HTR-8/SVneo (cell line): ENCODE data around the gene TMED5.
"Not testable (repeated sequence)": the region's sequence is repeated elsewhere in the genome, so short reads cannot be mapped to it uniquely, and the experiment has no call there.

Source experiments
- DNase-seq: peaks from one replicate; pipeline ENCODE4 v3.0.0; 2011; ENCODE audit warnings: low spot score, mixed read lengths; ENCODE audit not compliant: insufficient read length
- FAIRE-seq: peaks from 2 replicates; lab custom pipeline; 2011; peaks lifted over from hg19 to GRCh38; lab: Jason Lieb, UNC

Gene TMED5

DNA sequence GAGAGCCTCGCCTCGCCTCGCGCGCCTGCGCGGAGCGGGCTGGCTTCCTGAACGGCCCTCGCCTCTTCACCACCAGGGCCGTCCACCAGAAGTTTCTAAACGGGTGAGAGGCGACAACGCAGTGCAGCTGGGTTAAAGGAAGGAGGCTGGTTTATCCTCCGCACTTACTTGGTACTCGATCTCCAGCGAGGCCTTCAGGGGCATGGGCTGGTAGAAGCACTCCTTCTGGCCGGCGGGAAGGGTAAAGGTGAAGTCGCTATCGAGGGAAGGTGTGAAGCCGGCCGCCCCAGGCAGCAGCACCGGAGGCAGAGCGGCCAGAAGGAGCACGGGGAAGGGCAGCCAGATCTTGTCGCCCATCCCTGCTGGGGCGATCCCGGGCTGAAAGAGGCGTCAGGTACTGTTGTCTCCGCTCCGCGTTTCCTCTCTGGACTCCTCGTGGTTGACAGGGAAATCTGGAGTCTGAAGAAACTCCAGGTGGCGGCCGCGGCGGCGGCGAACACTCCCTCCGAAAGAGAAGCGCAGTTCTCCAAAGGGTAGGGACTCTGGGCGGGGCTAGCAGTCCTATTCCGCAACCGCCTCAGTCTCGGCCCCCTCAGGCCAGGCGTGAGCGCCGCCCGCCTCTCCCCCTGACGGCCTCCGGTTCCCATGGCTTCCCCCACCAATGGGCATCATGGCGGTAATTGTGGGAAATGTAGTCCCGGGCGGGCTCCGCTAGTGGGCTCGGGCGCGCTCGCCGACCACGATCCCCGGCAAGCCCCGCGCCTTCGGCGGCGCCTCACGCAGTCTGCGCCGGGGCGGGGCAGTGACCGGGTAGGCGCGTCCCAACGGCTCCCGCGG lies at the start of gene TMED5:
TMED5 (minus strand) TSS at position 528 of the 837 bp plus-strand sequence; CDS start at position 357, 171 bp downstream.
- DNase-seq (peak; percentile 85), FAIRE-seq (peak; percentile 96)

GRCh38 chr1:93223023-93223675 lies 42.9 kb upstream of the TMED5 start:
- FAIRE-seq (no peak), DNase-seq (no peak)

DNA sequence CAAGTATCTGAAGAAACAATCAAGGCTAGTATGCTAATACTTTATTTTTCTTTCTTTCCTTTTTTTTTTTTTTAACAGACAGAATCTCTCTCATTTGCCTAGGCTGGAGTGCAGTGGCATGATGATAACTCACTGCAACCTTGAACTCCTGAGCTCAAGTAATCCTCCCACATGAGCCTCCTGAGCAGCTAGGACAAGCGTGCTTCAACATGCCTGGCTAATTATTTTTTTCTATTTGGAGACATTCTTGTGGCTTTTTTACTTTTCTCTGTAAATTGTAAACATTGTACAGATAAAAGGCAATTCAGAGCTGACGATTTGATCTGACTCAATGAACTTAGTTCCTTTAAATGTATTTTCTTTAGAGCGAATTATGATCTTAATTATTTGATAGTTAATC lies 41.7 kb upstream of the TMED5 start:
- DNase-seq, result no peak
- FAIRE-seq, result no peak

DNA sequence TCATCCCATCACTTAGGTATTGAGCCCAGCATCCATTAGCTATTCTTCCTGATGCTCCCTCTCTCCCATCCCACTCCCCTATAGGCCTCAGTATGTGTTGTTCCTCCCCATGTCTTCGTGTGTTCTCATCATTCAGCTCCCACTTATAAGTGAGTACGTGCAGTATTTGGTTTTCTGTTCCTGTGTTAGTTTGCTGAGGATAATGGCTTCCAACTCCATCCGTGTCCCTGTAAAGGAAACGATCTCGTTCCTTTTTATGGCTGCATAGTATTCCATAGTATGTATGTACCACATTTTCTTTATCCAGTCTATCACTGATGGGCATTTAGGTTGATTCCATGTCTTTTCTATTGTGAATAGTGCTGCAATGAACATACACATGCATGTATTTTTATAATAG lies 40.5 kb upstream of the TMED5 start:
- DNase-seq, result not testable (repeated sequence)

GRCh38 chr1:93219443-93219842 lies 39.2 kb upstream of the TMED5 start:
- DNase-seq, result no peak
- no peak for FAIRE-seq

More for the DNA sequence above, 40.5 kb upstream of the TMED5 start:
- not testable (repeated sequence) for FAIRE-seq

DNA sequence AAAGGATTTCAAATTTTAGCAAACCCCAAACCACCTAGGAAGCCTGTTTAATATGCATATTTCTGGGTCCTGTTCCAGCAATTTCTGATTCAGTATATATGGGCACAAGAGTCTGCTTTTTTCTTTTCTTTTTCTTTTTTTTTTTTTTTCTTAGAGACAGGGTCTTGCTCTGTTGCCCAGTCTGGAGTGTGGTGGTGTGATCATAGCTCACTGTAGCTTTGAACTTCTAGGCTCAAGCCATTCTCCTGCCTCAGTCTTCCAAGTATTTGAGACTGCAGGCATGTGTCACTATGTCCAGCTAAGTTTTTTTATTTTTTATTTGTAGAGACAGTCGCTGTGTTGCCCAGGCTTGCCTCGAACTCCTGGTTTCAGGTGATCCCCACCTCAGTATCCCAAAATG lies 35.1 kb upstream of the TMED5 start:
- DNase-seq (no peak), FAIRE-seq (no peak)

DNA sequence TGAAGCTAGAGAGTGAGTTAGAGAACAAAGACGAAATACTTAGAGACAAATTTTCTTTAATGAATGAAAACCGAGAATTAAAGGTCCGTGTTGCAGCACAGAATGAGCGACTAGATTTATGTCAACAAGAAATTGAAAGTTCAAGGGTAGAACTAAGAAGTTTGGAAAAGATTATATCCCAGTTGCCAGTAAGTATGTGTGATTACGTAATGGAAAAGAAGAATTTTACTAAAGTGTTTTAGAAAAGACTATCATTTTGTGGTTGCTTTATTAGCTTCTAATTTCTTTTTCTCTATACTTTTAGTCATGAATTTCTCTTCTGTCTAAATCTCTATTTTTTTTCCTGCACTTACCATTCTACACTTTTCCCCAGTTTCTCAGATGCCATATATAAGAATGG lies 27.0 kb upstream of the TMED5 start:
- FAIRE-seq (no peak), DNase-seq (no peak)

GRCh38 chr1:93206567-93206954 lies 26.3 kb upstream of the TMED5 start:
- no peak for DNase-seq
- FAIRE-seq, result no peak

DNA sequence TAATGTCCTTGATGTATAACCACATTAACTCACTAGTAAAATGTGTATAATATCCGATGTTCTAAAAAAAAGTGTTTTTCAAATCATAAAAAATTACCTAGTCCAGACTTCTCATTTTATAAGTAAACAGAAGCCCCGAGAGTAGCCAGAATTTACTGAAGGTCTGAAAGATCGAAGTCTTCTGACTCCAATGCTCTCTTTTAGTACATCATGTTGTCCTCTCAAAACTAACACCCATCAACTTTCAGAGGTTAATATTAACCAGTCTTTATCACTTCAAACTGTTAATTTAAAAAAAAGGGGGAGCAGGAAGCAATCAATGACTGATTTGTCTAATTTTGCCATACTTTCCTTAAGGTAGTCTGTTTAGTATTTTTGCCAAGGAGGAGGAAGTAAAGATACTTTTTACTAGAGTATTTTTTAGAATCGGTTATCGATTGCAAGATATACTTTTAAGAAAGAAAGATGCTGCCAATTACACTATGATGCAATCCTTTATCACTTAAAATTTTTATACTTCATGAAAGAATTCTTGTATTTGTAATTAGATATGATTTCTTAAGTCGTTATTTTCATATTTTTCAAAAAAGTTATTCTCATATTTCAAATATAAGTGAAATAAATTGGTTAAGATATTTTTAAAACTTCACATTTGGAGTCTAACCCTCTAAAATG lies 25.8 kb upstream of the TMED5 start:
- FAIRE-seq, result no peak
- no peak for DNase-seq

GRCh38 chr1:93200714-93201113 lies 20.5 kb upstream of the TMED5 start:
- no peak for DNase-seq
- FAIRE-seq, result no peak

GRCh38 chr1:93200086-93200620 lies 19.9 kb upstream of the TMED5 start:
- FAIRE-seq, result no peak
- no peak for DNase-seq

GRCh38 chr1:93199150-93199549 lies 18.9 kb upstream of the TMED5 start:
- DNase-seq (no peak), FAIRE-seq (no peak)

GRCh38 chr1:93196591-93196990 lies 16.4 kb upstream of the TMED5 start:
- FAIRE-seq (no peak), DNase-seq (no peak)

GRCh38 chr1:93194231-93194990 lies 14.2 kb upstream of the TMED5 start:
- DNase-seq (no peak), FAIRE-seq (no peak)

DNA sequence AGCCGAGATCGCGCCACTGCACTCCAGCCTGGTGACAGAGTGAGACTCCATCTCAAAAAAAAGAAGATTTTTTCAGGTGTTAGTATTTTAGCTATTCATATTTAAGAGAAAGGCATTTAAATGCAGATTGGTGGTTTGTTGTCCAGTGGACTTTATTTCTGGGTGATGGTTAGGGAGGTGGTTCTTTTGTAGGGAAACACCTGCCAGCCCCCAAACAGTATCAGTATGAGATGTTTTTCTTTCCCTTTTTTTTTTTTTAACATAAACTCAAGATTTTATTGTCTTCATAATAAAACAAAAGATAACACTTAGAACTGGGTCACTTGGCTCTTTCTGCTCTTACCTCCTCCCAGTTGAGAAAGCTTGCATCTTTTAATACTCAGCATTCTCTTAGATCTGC lies 10.2 kb upstream of the TMED5 start:
- FAIRE-seq (no peak), DNase-seq (no peak)

DNA sequence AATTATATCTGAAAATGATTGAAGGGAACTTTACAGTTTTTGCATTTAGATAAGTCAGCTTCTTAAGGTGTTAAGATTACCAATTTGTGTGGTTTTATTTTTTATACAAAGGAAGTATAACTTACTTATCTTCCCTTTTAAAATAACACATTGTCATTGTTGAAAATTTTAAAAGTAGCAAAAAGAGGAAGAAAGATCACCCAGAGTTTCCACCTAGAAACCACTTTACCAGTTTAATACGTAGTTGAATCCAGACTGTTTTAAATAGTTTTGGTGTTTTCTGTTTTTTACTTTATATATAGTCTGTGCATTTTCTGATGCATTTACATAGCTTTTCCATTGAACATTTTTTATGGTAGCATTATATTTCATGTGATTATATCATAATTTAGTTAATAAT lies 6.5 kb upstream of the TMED5 start:
- no peak for DNase-seq
- no peak for FAIRE-seq

- FAIRE-seq (no peak), DNase-seq (peak; percentile 35)
These were observed 755 bp upstream of the TMED5 start, which contains the start of gene CCDC18 for GRCh38 chr1:93180723-93181613. Gene CCDC18, plus strand, starts transcription at chr1:93180724. Its CDS starts 2,638 bp downstream, at chr1:93183362.

GRCh38 chr1:93178418-93178817 lies 1.8 kb downstream of the TMED5 start:
- DNase-seq (no peak), FAIRE-seq (no peak)

GRCh38 chr1:93177991-93178390 lies 2.2 kb downstream of the TMED5 start:
- DNase-seq (peak; percentile 17), FAIRE-seq (no peak)
